Measurements from ENCODE around the gene LRRC75B.

LRRC75B gene

DNA sequence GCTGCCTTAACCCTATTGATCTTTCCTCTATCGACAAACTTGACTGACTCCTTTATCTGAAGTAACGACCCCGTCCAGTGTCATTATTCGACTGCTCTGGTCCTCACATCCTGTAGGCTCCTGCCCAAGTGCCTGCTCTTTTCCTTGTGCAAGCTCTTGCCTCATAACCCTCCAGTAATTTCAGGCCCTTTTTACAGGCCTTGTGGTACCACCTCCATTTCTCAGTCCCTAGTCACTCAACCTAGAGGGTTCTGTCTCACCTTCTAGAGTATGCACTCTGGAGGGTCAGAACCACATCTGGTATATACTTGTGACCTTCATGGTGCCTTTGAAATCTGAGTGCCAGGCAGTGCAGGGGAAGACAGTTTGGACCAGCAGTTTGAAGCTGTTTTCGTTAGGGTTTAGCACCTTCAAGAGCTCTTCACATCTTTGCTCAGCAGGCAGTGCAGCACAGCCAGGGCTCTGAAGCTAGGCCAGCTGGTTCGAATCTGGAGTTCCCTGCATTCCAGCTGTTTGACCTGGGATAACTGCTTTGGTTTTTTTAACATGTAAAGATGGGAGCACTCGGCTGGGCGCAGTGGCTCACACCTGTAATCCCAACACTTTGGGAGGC is 25.9 kb downstream of the LRRC75B start:
- no peak for DNase-seq (ENCODE audit: low read depth)
- TF ChIP-seq, protein P1, sequence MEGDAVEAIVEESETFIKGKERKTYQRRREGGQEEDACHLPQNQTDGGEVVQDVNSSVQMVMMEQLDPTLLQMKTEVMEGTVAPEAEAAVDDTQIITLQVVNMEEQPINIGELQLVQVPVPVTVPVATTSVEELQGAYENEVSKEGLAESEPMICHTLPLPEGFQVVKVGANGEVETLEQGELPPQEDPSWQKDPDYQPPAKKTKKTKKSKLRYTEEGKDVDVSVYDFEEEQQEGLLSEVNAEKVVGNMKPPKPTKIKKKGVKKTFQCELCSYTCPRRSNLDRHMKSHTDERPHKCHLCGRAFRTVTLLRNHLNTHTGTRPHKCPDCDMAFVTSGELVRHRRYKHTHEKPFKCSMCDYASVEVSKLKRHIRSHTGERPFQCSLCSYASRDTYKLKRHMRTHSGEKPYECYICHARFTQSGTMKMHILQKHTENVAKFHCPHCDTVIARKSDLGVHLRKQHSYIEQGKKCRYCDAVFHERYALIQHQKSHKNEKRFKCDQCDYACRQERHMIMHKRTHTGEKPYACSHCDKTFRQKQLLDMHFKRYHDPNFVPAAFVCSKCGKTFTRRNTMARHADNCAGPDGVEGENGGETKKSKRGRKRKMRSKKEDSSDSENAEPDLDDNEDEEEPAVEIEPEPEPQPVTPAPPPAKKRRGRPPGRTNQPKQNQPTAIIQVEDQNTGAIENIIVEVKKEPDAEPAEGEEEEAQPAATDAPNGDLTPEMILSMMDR (IDR thresholded peaks at IDR 0.05; ENCODE audit: control insufficient read depth, insufficient read depth, low read depth, low read length, missing control alignments) = no peak
- no peak overlapping the region for H3K4me3 ChIP-seq (ENCODE audit: control insufficient read depth, low read depth, low read length)

DNA sequence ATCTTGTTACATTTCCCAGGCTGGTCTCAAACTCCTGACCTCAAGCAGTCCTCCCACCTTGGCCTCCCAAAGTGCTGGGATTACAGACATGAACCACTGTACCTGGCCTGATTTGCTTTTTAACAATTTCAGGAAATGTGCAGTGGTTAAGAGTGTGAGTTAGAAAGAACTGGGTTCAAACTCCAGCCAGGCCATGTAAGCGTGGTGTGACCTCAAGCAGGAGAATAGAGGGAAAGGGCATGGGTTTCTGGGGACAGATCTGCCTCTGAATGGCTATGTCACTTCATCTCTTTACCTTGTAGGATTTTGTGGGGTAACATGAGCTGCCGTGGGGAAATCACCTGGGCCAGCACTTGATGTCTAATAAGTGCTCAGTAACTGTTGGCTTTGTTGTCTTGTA is 27.8 kb downstream of the LRRC75B start:
- TF ChIP-seq, protein P1 (IDR thresholded peaks at IDR 0.05; ENCODE audit: control insufficient read depth, insufficient read depth, low read depth, low read length, missing control alignments) = no peak
- no peak overlapping the region for H3K4me3 ChIP-seq (ENCODE audit: control insufficient read depth, low read depth, low read length)
- DNase-seq (ENCODE audit: low read depth) = no peak

DNA sequence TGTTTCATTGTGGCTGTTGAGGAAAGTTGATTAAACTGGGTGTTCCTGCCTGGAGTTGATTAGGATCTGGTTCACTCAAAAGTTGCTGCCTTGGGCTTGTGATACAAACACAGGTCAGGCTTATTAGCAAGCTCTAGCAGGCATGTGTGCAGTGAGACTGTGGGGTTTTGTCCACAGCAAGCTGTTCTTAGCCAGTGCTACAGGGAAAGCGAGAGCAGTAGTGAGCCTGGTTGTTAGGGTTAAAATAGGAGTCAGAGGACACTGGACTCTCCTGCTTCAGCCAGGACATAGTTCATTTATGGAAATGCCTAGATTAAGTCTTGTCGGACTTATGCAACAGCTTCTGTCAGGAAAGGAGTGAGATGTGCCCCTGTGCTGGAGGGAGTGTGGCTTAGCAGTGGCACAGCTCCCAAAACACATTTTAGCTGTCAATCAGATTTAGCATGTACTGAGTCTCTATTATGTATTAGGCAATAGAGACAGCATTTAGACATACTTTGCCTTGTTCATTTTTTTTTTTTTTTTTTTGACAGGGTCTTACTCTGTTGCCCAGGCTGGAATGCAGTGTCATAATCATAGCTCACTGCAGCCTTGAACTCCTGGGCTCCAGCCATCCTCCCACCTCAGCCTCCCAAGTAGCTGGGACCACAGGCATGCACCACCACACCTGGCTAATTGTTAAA is 28.4 kb downstream of the LRRC75B start:
- no peak overlapping the region for H3K4me3 ChIP-seq (ENCODE audit: control insufficient read depth, low read depth, low read length)
- TF ChIP-seq, protein P1 (IDR thresholded peaks at IDR 0.05; ENCODE audit: control insufficient read depth, insufficient read depth, low read depth, low read length, missing control alignments) = no peak
- DNase-seq (ENCODE audit: low read depth) = no peak

DNA sequence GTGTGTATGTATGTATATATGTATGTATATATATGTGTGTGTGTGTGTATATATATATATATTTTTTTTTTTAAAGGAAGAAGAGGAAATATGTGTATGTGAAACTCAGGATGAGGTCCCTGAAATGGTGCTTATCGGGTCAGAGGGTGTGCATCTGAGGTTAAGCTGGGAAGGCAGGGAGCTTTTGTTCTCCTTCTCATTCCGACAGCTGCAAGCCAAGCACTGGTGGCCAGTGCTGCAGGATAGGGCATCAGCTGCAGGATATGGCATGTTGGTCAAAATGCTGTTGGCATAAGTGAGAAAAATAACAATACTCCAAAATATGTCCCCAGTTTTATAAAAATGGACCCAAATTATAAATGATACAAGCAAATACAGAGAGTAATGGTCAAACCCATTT is 29.6 kb downstream of the LRRC75B start:
- H3K4me3 ChIP-seq (ENCODE audit: control insufficient read depth, low read depth, low read length) = no peak overlapping the region
- no peak for DNase-seq (ENCODE audit: low read depth)
- TF ChIP-seq, protein P1 (IDR thresholded peaks at IDR 0.05; ENCODE audit: control insufficient read depth, insufficient read depth, low read depth, low read length, missing control alignments) = no peak

DNA sequence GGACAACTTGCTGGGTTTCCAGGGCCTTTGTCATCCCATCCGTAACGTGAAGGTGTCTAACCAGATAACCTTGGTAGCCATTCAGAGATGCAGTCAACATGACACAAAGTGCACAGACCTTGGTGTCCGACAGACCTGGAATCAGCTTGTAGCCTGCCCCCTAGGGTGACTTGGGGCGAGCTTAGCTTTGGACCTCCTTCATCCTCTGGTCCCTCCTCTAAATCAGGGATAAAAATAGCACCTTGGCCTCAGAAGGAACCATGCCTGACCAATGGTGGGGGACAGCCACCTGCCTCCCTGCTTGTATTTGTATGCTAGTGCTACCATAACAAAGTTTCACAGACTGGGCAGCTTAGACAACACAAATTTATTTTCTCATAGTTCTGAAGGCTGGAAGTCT is 33.4 kb downstream of the LRRC75B start:
- no peak overlapping the region for H3K4me3 ChIP-seq (ENCODE audit: control insufficient read depth, low read depth, low read length)
- no peak for DNase-seq (ENCODE audit: low read depth)
- TF ChIP-seq, protein P1 (IDR thresholded peaks at IDR 0.05; ENCODE audit: control insufficient read depth, insufficient read depth, low read depth, low read length, missing control alignments) = no peak

DNA sequence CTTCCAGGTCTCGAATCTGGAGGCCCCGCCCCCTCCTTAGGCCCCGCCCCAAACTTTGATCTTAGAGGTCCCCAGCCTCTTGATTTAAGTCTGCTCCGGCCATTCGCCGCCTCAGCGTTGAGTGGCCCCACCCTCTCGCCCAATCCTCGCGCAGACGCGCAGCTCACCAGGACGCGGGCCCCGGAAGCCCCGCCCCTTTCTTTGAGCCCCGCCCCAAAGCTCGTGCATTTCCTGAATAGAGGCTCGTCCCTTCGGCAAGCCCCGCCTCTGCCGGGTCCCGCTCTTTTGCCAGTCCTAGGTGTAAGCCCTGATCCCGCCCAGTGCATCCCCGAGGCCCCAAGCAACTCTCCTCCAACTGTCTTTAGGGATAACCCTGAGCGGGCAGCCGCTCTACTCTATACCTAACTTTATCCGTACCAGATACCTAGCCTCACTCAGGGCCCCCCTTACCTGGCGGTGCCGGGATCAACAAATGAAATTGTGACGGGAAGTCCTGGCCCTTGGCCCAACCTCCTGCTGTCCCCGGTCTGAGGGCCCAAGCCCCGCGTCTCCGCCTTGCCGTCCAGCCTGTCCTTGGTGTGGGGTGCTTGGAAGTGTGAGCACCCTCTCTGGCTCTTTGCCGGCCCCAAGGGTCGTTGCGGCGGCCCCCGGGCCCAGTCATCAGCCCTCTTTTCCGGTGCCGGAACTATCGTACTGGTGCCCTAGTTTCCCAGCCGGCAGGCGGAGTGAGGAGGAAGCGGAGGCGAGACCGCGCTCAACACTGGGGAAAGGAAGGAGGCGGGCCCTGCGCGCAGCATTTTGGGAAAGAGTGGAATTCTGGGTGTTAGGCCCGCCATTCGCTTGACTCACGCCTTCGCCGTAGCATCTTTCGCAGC is 37.5 kb downstream of the LRRC75B start, which contains the start of gene SNRPD3:
Gene SNRPD3 (plus strand): TSS at position 835 of the 875 bp plus-strand sequence. CDS start 1,676 bp downstream, outside the sequence.
- TF ChIP-seq, protein P1 (IDR thresholded peaks at IDR 0.05; ENCODE audit: control insufficient read depth, insufficient read depth, low read depth, low read length, missing control alignments) = peak; percentile 20
- peak within 1 kb of the TSS; percentile 91 for H3K4me3 ChIP-seq (ENCODE audit: control insufficient read depth, low read depth, low read length)
- peak; percentile 95 for DNase-seq (ENCODE audit: low read depth)
